Epidermal melanocyte (primary cell): Measurements from ENCODE around the gene FAM53B.

Experiments
- DNase-seq: peaks from one replicate; pipeline ENCODE4 v3.0.0; 2011; ENCODE audit warnings: low spot score; ENCODE audit not compliant: insufficient read length

Gene FAM53B

GRCh38 chr10:124728071-124728829 is 15.9 kb downstream of the FAM53B start:
- DNase-seq, result no peak

DNA sequence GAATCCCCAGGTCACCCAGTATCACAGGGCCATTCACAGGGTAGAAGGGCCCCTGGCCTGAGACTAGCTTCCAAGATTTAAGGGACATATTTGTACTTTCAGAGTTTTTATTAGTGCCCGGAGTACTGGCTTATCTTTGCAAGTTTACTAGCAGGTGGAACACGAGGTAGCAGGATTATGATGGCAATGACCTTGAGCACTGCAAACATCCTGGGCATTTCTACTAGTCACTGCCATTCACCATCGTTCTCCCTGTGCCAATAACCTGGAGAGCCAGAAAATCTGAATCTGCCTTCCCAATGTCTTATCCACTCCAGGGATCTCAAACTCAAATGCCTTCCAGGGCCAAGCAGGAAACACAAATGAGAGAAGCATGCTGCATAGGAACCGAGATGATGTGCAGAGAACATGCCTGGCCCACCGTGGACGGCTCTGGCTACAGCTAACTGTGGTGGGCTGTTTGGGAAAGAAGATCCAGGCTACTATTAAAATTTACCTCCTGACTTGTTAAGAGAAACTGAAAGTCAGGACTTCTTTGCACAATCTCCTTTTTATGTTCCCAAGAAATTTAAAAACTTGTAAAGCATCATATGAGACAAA is 16.7 kb downstream of the FAM53B start:
- no peak for DNase-seq

- DNase-seq, result no peak
Measured at GRCh38 chr10:124725791-124726190, 18.4 kb downstream of the FAM53B start.

DNA sequence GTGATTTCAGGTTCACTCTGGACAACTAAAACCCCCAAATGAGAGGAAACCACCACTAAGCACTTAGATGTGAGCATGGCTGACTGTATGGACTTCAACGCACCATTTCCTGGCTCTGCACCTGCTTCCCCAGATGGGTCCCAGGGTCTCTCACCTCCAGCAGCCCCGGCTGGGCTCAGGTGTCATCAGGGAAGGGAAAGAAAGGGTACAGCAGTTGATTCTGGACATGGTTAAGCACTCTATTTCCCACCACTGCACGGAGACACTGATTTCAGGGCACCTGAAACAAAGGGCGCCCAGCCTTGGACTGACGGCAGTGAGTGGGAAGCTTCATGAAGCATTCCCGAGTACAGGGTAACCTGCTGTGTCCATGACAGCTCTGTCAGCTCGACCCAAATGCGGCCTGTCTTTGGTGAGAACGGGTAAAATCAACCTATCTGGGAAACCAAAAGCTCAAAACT is 19.0 kb downstream of the FAM53B start:
- DNase-seq, result no peak

DNA sequence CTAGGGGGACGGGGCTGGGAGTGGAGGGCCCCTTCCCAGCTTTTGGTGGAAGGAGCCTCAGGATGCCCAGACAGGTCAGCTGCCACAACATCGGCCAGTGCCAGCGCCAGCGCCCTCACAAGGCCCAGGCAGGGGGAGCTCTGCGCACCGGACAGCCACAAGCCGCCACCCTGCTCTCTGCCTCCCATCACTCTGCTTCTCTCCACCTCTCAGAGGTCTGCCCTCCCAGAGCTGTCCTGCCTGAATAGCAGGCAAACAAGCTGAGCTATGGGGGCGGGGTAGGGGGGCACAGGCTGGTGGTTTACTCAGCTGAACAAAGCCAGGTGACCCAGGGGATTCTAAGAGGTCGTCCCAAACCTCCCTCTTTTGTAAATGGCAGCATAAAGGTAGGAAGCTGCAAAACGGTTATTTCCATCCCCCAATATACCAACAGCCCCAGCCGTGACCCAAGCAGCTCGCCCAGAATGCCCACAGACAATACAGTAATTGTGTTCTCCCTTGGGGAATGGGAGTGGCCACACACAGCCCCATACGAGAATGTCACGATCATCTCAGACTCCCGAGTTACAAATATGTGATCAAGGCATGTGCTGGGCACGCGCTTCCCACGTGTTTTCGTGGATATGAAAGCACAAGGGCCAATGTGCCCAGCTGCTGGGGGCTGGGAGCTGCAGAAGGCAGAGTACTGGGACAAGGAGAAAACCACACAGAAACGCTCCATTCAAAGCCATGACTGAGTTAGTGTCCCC is 19.7 kb downstream of the FAM53B start:
- peak; percentile 85 for DNase-seq

- DNase-seq, result no peak
Measured at GRCh38 chr10:124723826-124724225, 20.4 kb downstream of the FAM53B start.

DNA sequence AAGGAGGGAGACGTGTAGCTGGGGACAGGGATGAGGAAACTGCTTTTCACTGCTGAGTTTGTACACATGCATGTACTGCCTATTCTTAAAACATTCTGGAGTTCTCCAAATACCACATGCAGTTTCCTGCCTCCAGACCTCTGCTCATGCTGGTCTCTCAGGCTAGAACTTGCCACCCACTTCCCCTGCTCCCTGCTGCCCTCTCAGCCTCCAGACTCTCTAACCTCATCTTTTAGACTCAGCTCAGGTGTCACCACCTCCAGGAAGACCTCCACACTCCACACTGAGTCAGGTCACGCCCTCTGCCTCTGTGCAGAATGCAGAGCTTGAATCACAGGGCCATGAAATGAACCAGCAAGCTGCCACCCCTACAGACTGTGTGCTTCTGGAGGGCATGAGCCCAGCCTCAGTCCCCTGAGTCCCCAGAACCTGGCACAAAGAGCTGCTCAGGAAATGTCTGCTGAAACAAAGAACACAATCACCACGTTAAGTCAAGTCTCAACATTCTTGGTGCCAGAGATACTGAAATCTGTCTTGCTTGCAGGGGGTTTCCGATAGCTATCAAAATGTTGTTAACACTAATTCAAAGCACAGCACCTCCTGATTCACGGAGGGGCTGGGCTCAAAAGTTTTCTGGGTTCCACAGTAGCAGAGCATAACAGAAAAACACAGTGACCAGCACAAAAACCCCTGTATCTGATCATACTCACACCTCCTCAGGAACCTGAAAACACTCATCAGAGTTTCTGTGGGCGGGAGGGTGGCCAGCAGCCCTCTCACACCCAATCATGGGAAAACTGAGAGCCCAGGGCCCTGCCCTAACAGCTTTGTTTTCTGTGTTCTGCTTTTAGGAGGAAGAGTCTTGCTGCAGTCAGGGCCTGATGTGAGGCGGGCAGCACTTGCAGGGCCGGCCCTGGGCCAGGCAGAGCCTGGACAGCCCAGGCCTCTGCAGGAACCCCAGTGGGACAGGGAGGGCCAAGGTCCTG is 21.1 kb downstream of the FAM53B start:
- DNase-seq, result no peak

- DNase-seq, result no peak
Measured at GRCh38 chr10:124721330-124722045, 22.7 kb downstream of the FAM53B start.

DNA sequence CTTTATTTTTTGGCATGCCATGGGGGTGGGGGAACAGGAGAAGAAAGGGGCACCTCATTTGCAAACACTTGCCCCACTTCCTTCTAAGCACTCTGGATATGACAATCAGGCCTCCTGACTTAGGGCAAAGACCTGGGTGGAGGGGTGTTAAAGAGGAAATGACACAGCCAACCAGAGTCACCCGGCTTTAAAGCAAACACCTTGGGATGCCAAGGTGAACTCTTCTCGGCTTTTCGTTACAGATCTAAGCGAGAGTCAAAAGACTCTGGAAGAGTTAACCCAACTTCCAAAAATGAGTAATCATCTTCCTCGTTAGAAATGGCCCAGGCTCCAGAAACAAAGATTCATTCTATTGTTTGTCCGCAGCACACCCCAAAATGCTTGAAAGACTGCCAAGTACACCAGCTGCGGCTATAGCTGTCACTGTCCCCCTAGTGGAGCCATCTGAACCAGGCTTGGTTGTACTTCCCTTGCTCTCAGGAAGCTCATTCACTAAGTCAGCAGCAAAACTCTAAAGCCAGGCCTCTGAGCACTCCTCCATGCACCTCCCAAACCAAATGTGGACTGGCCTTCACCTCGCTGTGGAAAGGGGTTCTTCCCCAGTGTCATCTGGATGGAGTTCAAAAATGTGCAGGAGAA is 24.8 kb downstream of the FAM53B start:
- no peak for DNase-seq

GRCh38 chr10:124717911-124718741 is 26.1 kb downstream of the FAM53B start:
- DNase-seq, result no peak

DNA sequence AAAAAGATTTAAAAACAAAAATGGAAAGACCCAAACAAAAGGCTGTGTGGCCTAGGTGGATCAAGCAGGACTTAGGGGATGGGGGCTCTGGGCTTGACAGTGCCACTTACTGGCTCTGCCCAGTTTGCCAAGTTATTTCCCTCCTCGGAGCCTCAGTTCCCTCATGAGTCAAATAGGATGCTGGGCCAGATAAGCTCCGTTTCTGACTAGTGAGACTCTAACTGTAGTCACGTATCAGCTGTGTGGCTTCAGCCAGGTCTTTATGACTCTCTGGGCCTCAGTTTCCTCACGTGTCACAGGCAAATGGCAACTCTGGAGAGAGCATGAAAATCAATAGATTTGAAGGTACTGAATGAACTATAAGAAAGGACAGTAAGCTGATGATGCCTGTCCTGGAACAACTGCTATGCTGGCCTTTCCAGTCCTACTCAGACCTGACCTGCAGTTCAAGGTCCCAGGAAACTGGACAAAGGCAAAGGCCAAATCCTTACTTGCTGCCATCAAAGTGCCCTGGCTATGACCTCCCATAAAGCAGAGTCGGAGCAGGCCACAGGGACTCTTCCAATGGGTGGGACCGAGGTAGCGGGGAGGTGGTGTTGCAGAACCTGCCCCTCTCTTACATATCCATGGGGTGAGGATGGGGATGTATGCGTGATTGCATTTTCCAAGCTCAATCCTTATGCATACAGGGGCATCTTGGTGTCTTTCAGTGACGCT is 27.0 kb downstream of the FAM53B start:
- no peak for DNase-seq

GRCh38 chr10:124716369-124716768 is 27.8 kb downstream of the FAM53B start:
- no peak for DNase-seq

DNA sequence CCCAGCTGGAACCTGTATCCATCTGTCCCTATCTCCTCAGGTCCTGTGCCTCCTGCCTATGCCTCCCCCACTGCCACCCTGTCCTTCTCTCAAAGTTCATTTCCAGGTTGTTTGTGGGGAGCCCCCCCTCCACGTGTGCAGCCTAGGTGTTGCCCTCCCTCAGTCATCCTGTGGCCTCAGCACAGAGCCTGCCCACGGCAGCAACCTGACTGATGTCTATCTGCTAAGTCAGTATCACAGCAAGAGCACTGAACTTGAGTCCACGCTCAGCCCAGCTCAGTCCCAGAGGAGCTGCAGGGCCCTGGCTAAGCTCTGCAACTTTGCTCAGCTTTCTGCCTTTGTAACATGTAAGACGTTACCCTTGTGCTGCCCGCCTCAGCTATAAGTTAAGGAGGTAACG is 28.7 kb downstream of the FAM53B start:
- no peak for DNase-seq

GRCh38 chr10:124713679-124714255 is 30.4 kb downstream of the FAM53B start:
- no peak for DNase-seq

GRCh38 chr10:124712704-124713407 is 31.3 kb downstream of the FAM53B start:
- DNase-seq, result no peak

GRCh38 chr10:124711145-124711544 is 33.0 kb downstream of the FAM53B start:
- DNase-seq, result no peak

- DNase-seq, result no peak
Measured at GRCh38 chr10:124710266-124710881, 33.8 kb downstream of the FAM53B start.
